GM12892 (cell line): ENCODE data around the gene CRTAC1.

Experiments
- DNase-seq: peaks from one replicate; pipeline ENCODE4 v3.0.0; 2011; ENCODE audit not compliant: insufficient read length
- FAIRE-seq: peaks from 2 replicates; lab custom pipeline; 2011; peaks lifted over from hg19 to GRCh38; lab: Jason Lieb, UNC
- POLR2A ChIP-seq: IDR thresholded peaks from 2 replicates; pipeline ENCODE4 v1.6.1; 2011; ENCODE audit warnings: low read depth, low read length, control low read depth
- POLR2AphosphoS5 ChIP-seq: IDR thresholded peaks from 2 replicates; pipeline ENCODE4 v1.6.1; 2011; ENCODE audit warnings: low read depth, low read length, control low read depth
- TAF1 ChIP-seq: IDR thresholded peaks from 2 replicates; pipeline ENCODE4 v1.6.1; 2011; ENCODE audit warnings: low read depth, mild to moderate bottlenecking, control low read depth, low read length, borderline replicate concordance

CRTAC1 gene

GRCh38 chr10:98045785-98046389 is 15.5 kb upstream of the CRTAC1 start:
- no peak for DNase-seq
- FAIRE-seq = peak; percentile 81
- no peak for TF ChIP-seq POLR2A
- TF ChIP-seq POLR2AphosphoS5 = no peak
- no peak for TF ChIP-seq TAF1

- peak; percentile 58 for FAIRE-seq
- no peak for TF ChIP-seq POLR2A
- TF ChIP-seq TAF1 = no peak
- no peak for DNase-seq
Measured at GRCh38 chr10:98041352-98042043, 11.1 kb upstream of the CRTAC1 start.

- FAIRE-seq = no peak
- no peak for DNase-seq
- TF ChIP-seq TAF1 (no peak), POLR2A (no peak), POLR2AphosphoS5 (no peak)
Measured at GRCh38 chr10:98039690-98040381, 9.4 kb upstream of the CRTAC1 start.

- FAIRE-seq (no peak), DNase-seq (no peak)
- TF ChIP-seq POLR2A (no peak), TAF1 (no peak), POLR2AphosphoS5 (no peak)
Measured at GRCh38 chr10:98038288-98038687, 7.9 kb upstream of the CRTAC1 start.

- FAIRE-seq (no peak), DNase-seq (no peak)
- TF ChIP-seq TAF1 (no peak), POLR2AphosphoS5 (no peak), POLR2A (no peak)
Measured at GRCh38 chr10:98035599-98035998, 5.2 kb upstream of the CRTAC1 start.

- FAIRE-seq (no peak), DNase-seq (no peak)
- TF ChIP-seq TAF1 (no peak), POLR2A (no peak), POLR2AphosphoS5 (no peak)
Measured at GRCh38 chr10:98033515-98033914, 3.1 kb upstream of the CRTAC1 start.

GRCh38 chr10:98031440-98031839 is 1.0 kb upstream of the CRTAC1 start:
- DNase-seq (no peak), FAIRE-seq (no peak)
- TF ChIP-seq POLR2AphosphoS5 (no peak), POLR2A (no peak), TAF1 (no peak)

GRCh38 chr10:98030991-98031431 is 590 bp upstream of the CRTAC1 start:
- no peak for DNase-seq
- FAIRE-seq = no peak
- TF ChIP-seq POLR2AphosphoS5 (no peak), POLR2A (no peak), TAF1 (no peak)

- TF ChIP-seq TAF1 (no peak), POLR2AphosphoS5 (no peak), POLR2A (no peak)
- no peak for FAIRE-seq
- no peak for DNase-seq
Measured at GRCh38 chr10:98029149-98030092, 1.0 kb downstream of the CRTAC1 start.

GRCh38 chr10:98028168-98028770 is 2.2 kb downstream of the CRTAC1 start:
- no peak for TF ChIP-seq TAF1
- TF ChIP-seq POLR2A = no peak
- no peak for TF ChIP-seq POLR2AphosphoS5
- FAIRE-seq (no peak), DNase-seq (peak; percentile 73)

GRCh38 chr10:98023024-98023423 is 7.4 kb downstream of the CRTAC1 start:
- no peak for FAIRE-seq
- no peak for DNase-seq
- TF ChIP-seq POLR2AphosphoS5 (no peak), TAF1 (no peak), POLR2A (no peak)

- no peak for FAIRE-seq
- no peak for DNase-seq
- TF ChIP-seq TAF1 (no peak), POLR2AphosphoS5 (no peak), POLR2A (no peak)
Measured at GRCh38 chr10:98020784-98021183, 9.6 kb downstream of the CRTAC1 start.
